SK-N-MC (cell line): Measurements from ENCODE around the gene SNURF.
"Not testable (repeated sequence)": the region's sequence is repeated elsewhere in the genome, so short reads cannot be mapped to it uniquely, and the experiment has no call there.

Experiments used
- DNase-seq: peaks from one replicate; pipeline ENCODE4 v3.0.0-alpha.2; 2011; ENCODE audit warnings: low read depth, low spot score
- H3K27ac ChIP-seq: fragments of 200-600 bp; sonication (generic); 2 replicates; pipeline ENCODE4 v1.5.1; 2016; ENCODE audit warnings: mixed run types
- H3K36me3 ChIP-seq: fragments of 200-600 bp; sonication (generic); 2 replicates; pipeline ENCODE4 v1.6.1; 2017; ENCODE audit warnings: antibody characterized with exemption, low read length, mixed read lengths; ENCODE audit not compliant: insufficient read depth
- H3K4me3 ChIP-seq: fragments of 200-600 bp; sonication (generic); 2 replicates; pipeline ENCODE4 v1.5.1; 2016
- H3K9ac ChIP-seq: fragments of 200-600 bp; sonication (generic); 2 replicates; pipeline ENCODE4 v1.8.0; 2017; ENCODE audit warnings: mixed run types, mixed read lengths; ENCODE audit not compliant: insufficient read length
- H3K9me3 ChIP-seq: fragments of 200-600 bp; sonication (generic); 2 replicates; pipeline ENCODE4 v1.6.1; 2017; ENCODE audit warnings: low read depth, mild to moderate bottlenecking, antibody characterized with exemption, low read length, moderate library complexity, mixed read lengths
- EZH2 ChIP-seq: fragments of 200-600 bp; sonication (generic); IDR thresholded peaks from one replicate; pipeline ENCODE4 v1.6.1; 2017; ENCODE audit warnings: antibody characterized with exemption
- FOXP2 ChIP-seq: optimal IDR thresholded peaks from 2 replicates; pipeline ENCODE3; 2011; ENCODE audit warnings: mild to moderate bottlenecking, moderate library complexity; ENCODE audit not compliant: insufficient read depth; ENCODE audit errors: extremely low read length, control extremely low read depth
- POLR2AphosphoS5 ChIP-seq: IDR thresholded peaks from 2 replicates; pipeline ENCODE4 v1.6.1; 2012; ENCODE audit warnings: mild to moderate bottlenecking, low read depth, low read length, borderline replicate concordance

The SNURF gene

GRCh38 chr15:24957691-24958090 lies 2.9 kb downstream of the SNURF start:
- Histone ChIP-seq H3K27ac (no peak overlapping the region), H3K4me3 (no peak overlapping the region), H3K9me3 (0 out of 2 replicates have a peak, but pooled peaks cover 2% of the 10 kb centered on the region), H3K9ac (no peak overlapping the region), H3K36me3 (peaks cover 35% of the 10 kb centered on the region)
- no peak for DNase-seq
- TF ChIP-seq FOXP2 (no peak), POLR2AphosphoS5 (no peak), EZH2 (no peak)

DNA sequence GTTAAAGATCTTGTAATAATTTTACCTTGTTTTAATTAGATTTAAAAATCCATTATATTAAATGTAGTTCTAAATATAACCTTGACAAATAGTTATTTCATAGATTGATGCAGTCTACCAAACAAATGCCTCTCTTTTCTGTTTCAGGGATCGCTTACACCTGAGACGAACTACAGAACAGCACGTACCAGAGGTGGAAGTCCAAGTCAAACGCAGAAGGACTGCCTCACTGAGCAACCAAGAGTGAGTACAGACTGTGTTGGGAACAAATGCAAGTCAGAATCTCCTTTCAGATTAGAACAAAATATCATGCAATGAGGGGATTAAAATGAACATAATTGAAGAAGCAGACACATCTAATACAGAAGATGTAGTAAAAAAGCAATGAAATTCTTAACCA lies 7.2 kb downstream of the SNURF start:
- Histone ChIP-seq H3K36me3 (peaks cover 78% of the 10 kb centered on the region), H3K4me3 (no peak overlapping the region), H3K9ac (no peak overlapping the region), H3K27ac (no peak overlapping the region), H3K9me3 (0 out of 2 replicates have a peak, but pooled peaks cover 5% of the 10 kb centered on the region)
- TF ChIP-seq EZH2 (no peak), POLR2AphosphoS5 (no peak), FOXP2 (no peak)
- DNase-seq: no peak

GRCh38 chr15:24962880-24963279 lies 8.1 kb downstream of the SNURF start:
- no peak overlapping the region for H3K9ac ChIP-seq
- no peak overlapping the region for H3K27ac ChIP-seq
- TF ChIP-seq FOXP2 (no peak), POLR2AphosphoS5 (no peak), EZH2 (no peak)
- H3K36me3 ChIP-seq: peaks cover 86% of the 10 kb centered on the region
- H3K4me3 ChIP-seq: no peak overlapping the region
- no peak for DNase-seq
- 0 out of 2 replicates have a peak, but pooled peaks cover 5% of the 10 kb centered on the region for H3K9me3 ChIP-seq

DNA sequence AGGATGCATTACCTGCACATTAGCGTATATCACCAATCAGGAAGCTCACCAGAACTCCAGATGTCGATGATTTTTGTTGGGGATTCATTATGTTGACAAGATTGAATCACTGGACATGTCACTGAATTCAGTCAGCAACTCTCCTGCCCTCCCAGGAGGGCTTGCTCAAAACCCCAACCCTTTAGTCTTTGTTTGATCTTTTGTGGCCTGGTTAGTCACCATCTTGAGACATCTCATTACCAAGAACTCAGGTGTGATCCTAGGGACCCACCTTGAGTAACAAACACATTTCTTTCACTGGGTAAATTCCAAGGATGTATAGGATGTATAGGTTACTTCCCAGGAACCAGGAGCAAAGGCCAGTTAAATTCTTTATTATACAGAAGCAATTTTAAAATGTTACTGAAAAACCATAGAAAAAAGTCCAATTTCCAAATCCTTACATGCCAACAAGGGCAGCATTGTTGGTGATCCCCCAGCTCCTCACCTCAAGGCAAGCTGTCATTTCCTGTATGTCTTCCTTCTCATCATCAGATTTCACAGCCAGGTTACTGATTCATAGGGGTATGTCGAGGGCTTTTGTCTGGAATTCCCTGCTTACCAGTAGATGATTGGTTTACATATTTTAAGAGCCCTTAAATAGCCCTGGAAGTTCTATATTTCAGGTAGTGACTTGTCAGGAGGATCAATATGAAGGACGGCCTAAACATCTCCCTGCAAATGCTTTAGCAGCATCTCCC lies 11.7 kb downstream of the SNURF start:
- peaks cover 93% of the 10 kb centered on the region for H3K36me3 ChIP-seq
- H3K9ac ChIP-seq: no peak overlapping the region
- H3K27ac ChIP-seq: no peak overlapping the region
- DNase-seq: no peak
- peaks cover 3% of the 10 kb centered on the region; the same call in 1 of the 2 replicates for H3K9me3 ChIP-seq
- no peak for TF ChIP-seq EZH2
- TF ChIP-seq POLR2AphosphoS5: no peak
- no peak for TF ChIP-seq FOXP2
- H3K4me3 ChIP-seq: no peak overlapping the region

DNA sequence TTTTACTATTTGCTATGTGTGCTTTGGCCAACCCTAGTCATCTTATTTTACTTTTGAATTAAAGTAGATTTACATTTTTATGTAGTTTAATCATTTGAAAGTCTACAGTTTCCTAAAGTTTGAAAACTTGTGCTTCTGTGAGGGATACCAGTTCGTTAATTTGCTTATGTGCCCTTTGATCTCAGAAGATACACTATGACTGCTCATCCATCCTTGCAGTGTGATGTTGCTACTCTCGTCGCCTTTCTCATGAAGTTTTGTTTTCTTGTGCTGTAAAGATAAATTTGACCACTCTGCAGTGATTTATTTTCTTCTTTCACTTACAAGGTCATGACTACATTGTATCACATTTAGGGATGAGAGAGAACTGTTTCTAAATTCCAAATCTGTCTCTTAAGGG lies 16.3 kb downstream of the SNURF start:
- no peak for TF ChIP-seq EZH2
- no peak for TF ChIP-seq FOXP2
- no peak for TF ChIP-seq POLR2AphosphoS5
- Histone ChIP-seq H3K4me3 (no peak overlapping the region), H3K9ac (no peak overlapping the region), H3K36me3 (peaks cover 89% of the 10 kb centered on the region), H3K9me3 (no peaks in the 10 kb centered on the region; the same call in 1 of the 2 replicates), H3K27ac (no peak overlapping the region)
- no peak for DNase-seq

GRCh38 chr15:24971772-24972171 lies 17.0 kb downstream of the SNURF start:
- Histone ChIP-seq H3K27ac (no peak overlapping the region), H3K9me3 (no peaks in the 10 kb centered on the region; the same call in 1 of the 2 replicates), H3K4me3 (no peak overlapping the region), H3K9ac (no peak overlapping the region), H3K36me3 (peaks cover 89% of the 10 kb centered on the region)
- TF ChIP-seq POLR2AphosphoS5 (no peak), EZH2 (no peak), FOXP2 (no peak)
- no peak for DNase-seq

DNA sequence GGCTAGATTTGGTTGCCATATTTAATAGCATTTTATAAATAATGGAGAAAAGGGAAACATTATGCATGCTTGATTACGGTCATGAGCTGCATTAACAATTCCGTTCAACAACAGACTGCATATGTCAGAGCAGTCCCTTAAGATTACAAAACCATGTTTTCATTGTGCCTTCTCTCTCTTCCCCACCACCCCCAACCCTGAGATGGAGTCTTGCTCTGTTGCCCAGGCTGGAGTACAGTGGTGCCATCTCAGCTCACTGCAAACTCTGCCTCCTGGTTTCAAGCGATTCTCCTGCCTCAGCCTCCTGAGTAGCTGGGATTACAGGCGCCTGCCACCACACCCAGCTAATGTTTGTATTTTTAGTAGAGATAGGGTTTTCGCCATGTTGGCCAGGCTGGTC lies 17.9 kb downstream of the SNURF start:
- H3K9me3 ChIP-seq, H3K27ac ChIP-seq, DNase-seq, H3K9ac ChIP-seq, H3K4me3 ChIP-seq: not testable (repeated sequence)
- H3K36me3 ChIP-seq: peaks cover 90% of the 10 kb centered on the region

DNA sequence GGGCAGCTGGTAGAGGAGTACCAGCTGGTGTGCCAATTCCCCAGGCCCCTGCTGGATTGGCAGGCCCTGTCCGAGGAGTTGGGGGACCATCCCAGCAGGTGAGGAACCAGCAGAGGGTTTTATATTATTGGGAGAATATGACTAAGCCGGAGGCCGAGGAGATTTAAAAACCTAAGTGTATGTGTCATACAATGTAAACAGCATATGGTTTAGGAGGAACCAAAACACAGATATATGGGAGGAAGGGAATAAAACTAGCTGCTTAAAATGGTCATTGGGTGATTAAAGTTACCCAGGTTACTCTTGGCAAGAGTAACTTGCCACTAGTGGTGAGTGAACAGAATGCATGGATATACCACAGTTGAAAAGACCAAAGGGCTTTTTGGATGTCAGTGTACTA lies 22.1 kb downstream of the SNURF start:
- no peak overlapping the region for H3K27ac ChIP-seq
- H3K36me3 ChIP-seq: peaks cover 94% of the 10 kb centered on the region
- H3K9ac ChIP-seq: no peak overlapping the region
- no peaks in the 10 kb centered on the region for H3K9me3 ChIP-seq
- no peak overlapping the region for H3K4me3 ChIP-seq
- DNase-seq: no peak
- TF ChIP-seq EZH2 (no peak), FOXP2 (no peak), POLR2AphosphoS5 (no peak)

- no peak for TF ChIP-seq EZH2
- no peak for TF ChIP-seq FOXP2
- TF ChIP-seq POLR2AphosphoS5: no peak
- Histone ChIP-seq H3K9ac (no peak overlapping the region), H3K9me3 (no peaks in the 10 kb centered on the region), H3K27ac (no peak overlapping the region), H3K4me3 (no peak overlapping the region), H3K36me3 (peaks cover 99% of the 10 kb centered on the region)
- no peak for DNase-seq
These were observed 22.9 kb downstream of the SNURF start for GRCh38 chr15:24977686-24978085.
